HepG2 (cell line): Measurements from ENCODE around the gene CDK3. TPM values are rescaled to one million over a fixed set of nuclear protein-coding genes. Genes with fewer than 3 reads are reported as not detected.

Experiments
- BRF2 ChIP-seq: sonication (generic); formaldehyde crosslinking; IDR thresholded peaks from 2 replicates; pipeline ENCODE4 v1.8.1; 2022; ENCODE audit warnings: mild to moderate bottlenecking, missing genetic modification reagents
- GATA4 ChIP-seq: sonication (generic); IDR thresholded peaks from 2 replicates; pipeline ENCODE4 v1.6.1; 2016; ENCODE audit warnings: antibody characterized with exemption, low read depth, borderline replicate concordance
- HNF4A ChIP-seq: sonication (generic); formaldehyde crosslinking; IDR thresholded peaks from 2 replicates; pipeline ENCODE4 v1.4.0; 2020; ENCODE audit warnings: missing genetic modification reagents
- ISL2 ChIP-seq: sonication (generic); formaldehyde crosslinking; IDR thresholded peaks from 2 replicates; pipeline ENCODE4 v1.5.0; 2020; ENCODE audit warnings: missing genetic modification reagents
- REST ChIP-seq, 2 experiments: IDR thresholded peaks; 2 replicates each; pipeline ENCODE4 v1.6.1; 2011 to 2012; ENCODE audit warnings: low read length in 2 of 2, borderline replicate concordance in 1 of 2, low read depth in 1 of 2, mild to moderate bottlenecking in 1 of 2, moderate library complexity in 1 of 2
- U2AF2 ChIP-seq: fragments of 200-400 bp; formaldehyde crosslinking; IDR thresholded peaks from 2 replicates; pipeline ENCODE4 v1.6.1; 2017; ENCODE audit warnings: low read depth, mild to moderate bottlenecking, low read length
- ZNF18 ChIP-seq: sonication (generic); formaldehyde crosslinking; IDR thresholded peaks from 2 replicates; pipeline ENCODE4 v1.8.0; 2022; ENCODE audit warnings: mild to moderate bottlenecking, missing genetic modification reagents; ENCODE audit not compliant: insufficient replicate concordance
- ZNF230 ChIP-seq: sonication (generic); formaldehyde crosslinking; IDR thresholded peaks from 2 replicates; pipeline ENCODE4 v1.4.0; 2020; ENCODE audit warnings: mild to moderate bottlenecking, missing genetic modification reagents
- ZNF383 ChIP-seq: sonication (generic); formaldehyde crosslinking; IDR thresholded peaks from 2 replicates; pipeline ENCODE4 v1.4.0; 2020; ENCODE audit warnings: missing genetic modification reagents, mild to moderate bottlenecking, borderline replicate concordance
- ZNF562 ChIP-seq: sonication (generic); formaldehyde crosslinking; IDR thresholded peaks from 2 replicates; pipeline ENCODE4 v1.8.0; 2022; ENCODE audit warnings: missing genetic modification reagents, borderline replicate concordance
- ZNF563 ChIP-seq: sonication (generic); formaldehyde crosslinking; IDR thresholded peaks from 2 replicates; pipeline ENCODE4 v1.8.0; 2022; ENCODE audit warnings: mild to moderate bottlenecking, moderate library complexity, missing genetic modification reagents
- ZNF790 ChIP-seq: sonication (generic); formaldehyde crosslinking; IDR thresholded peaks from 2 replicates; pipeline ENCODE4 v1.8.0; 2022; ENCODE audit warnings: missing genetic modification reagents, mild to moderate bottlenecking, borderline replicate concordance
- ZSCAN12 ChIP-seq: sonication (generic); formaldehyde crosslinking; IDR thresholded peaks from 2 replicates; pipeline ENCODE4 v1.9.0; 2021; ENCODE audit warnings: mild to moderate bottlenecking, missing genetic modification reagents
- ZSCAN31 ChIP-seq: sonication (generic); formaldehyde crosslinking; IDR thresholded peaks from 2 replicates; pipeline ENCODE4 v1.5.0; 2020; ENCODE audit warnings: low read depth, mild to moderate bottlenecking, missing genetic modification reagents
- polyA plus RNA-seq, 8 experiments: library from polyadenylated mRNA; depleted of rRNA in 3 of 8; stranded (reverse) in 7 of 8; unstranded in 1 of 8; fragments of >200 nt; fragmentation: Illumina TruSeq in 4 of 8; extraction: Trizol in 4 of 8; gene quantifications; 2 replicates each; pipeline versions ENCODE4 v1.2.1 to v1.2.3, GENCODE V29; 2011 to 2016; ENCODE audit warnings: low read depth in 4 of 8, missing spikeins in 1 of 8, mixed read lengths in 1 of 8; ENCODE audit not compliant: insufficient read depth in 1 of 8
- total RNA-seq, 5 experiments: library from RNA; depleted of rRNA; stranded (reverse); fragments of >200 nt; fragmentation: Illumina TruSeq; extraction: Trizol; gene quantifications; 2 replicates each; pipeline ENCODE4 v1.2.3, GENCODE V29; 2016; ENCODE audit warnings: low read depth in 1 of 5
- TF ChIP-seq, protein P1 (sequence below): sonication (generic); formaldehyde crosslinking; IDR thresholded peaks from 2 replicates; pipeline ENCODE4 v1.5.0; 2020; ENCODE audit warnings: missing genetic modification reagents
- TF ChIP-seq, protein P2 (sequence below): sonication (generic); formaldehyde crosslinking; IDR thresholded peaks from 2 replicates; pipeline ENCODE4 v1.5.1; 2020; ENCODE audit warnings: mild to moderate bottlenecking, moderate library complexity, missing genetic modification reagents

Gene CDK3
- total and polyA plus RNA-seq, 2 of the 13 experiments (the other 11 are each of a cell fraction or from before 2014, with no cell fraction given): 5.8 to 11.4 TPM

DNA sequence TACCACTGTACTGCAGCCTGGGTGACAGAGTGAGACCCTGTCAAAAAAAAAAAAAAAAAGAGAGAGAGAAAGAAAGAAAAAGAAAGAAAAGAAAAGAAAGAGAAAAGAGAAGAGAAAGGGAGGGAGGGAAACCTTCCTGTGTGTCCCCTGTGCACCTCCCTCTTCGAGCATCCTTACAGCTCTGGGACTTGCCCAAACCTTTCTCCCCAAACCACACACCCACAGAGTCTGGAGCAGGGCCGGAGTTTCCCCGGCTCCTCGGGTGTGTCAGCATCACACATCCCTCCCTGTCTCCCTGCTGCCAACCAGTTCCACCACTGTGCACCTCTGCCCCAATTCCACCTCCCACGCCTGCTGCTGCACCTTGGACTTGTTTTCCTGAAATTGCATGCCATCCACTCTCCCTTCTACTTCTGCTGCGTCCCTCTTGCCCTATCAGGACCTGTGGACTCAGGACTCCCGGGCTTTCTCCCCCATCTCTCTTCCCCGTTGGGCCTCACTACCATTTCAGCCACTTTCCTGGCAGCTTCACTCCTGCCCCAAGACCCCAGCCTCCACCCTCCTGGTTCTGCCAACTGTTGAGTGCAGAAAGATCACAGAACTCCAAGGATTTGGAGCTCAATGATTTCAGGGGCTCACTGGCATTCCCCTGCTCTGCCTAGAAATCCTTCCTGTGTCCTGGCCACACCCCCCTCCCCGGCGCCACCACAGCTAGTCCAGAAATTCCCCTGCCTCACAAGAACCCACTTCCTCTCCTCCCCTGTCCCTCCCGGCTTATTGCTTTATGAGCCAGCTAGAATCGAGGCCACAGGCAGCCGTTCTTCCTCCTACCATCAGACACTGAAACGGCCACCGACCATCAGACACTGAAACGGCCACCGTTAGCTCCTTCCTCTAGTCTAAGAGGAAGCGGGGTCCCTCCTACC lies 3.7 kb upstream of the CDK3 start (continued):
- TF ChIP-seq GATA4 (peak; percentile 41; the same call in 1 of the 2 replicates), ZSCAN12 (CRISPR knock-in tag) (no peak), ZSCAN31 (peak; percentile 69), ISL2 (peak; percentile 24; the same call in 1 of the 2 replicates), ZNF18 (CRISPR knock-in tag) (no peak), ZNF562 (CRISPR knock-in tag) (no peak), HNF4A (CRISPR knock-in tag) (peak; percentile 97), REST (IDR thresholded peaks at IDR 0.05; ENCODE audit: borderline replicate concordance in 1 of 2, low read depth in 1 of 2, low read length in 2 of 2) (peak in 1 of 2 experiments; percentile 50; a peak in 2 of 4 replicates), U2AF2 (peak; percentile 56; the same call in 1 of the 2 replicates), ZNF383 (no peak), ZNF230 (peak; percentile 29; the same call in 1 of the 2 replicates), ZNF563 (CRISPR knock-in tag) (no peak; the same call in 1 of the 2 replicates), BRF2 (CRISPR knock-in tag) (no peak), ZNF790 (no peak; the same call in 1 of the 2 replicates)
- TF ChIP-seq, protein P1, sequence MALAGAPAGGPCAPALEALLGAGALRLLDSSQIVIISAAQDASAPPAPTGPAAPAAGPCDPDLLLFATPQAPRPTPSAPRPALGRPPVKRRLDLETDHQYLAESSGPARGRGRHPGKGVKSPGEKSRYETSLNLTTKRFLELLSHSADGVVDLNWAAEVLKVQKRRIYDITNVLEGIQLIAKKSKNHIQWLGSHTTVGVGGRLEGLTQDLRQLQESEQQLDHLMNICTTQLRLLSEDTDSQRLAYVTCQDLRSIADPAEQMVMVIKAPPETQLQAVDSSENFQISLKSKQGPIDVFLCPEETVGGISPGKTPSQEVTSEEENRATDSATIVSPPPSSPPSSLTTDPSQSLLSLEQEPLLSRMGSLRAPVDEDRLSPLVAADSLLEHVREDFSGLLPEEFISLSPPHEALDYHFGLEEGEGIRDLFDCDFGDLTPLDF (CRISPR knock-in tag): peak; percentile 71; the same call in 1 of the 2 replicates
- TF ChIP-seq, protein P2, sequence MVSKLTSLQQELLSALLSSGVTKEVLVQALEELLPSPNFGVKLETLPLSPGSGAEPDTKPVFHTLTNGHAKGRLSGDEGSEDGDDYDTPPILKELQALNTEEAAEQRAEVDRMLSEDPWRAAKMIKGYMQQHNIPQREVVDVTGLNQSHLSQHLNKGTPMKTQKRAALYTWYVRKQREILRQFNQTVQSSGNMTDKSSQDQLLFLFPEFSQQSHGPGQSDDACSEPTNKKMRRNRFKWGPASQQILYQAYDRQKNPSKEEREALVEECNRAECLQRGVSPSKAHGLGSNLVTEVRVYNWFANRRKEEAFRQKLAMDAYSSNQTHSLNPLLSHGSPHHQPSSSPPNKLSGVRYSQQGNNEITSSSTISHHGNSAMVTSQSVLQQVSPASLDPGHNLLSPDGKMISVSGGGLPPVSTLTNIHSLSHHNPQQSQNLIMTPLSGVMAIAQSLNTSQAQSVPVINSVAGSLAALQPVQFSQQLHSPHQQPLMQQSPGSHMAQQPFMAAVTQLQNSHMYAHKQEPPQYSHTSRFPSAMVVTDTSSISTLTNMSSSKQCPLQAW (CRISPR knock-in tag): peak; percentile 55; the same call in 1 of the 2 replicates
